ENCODE results near the gene ASCC3. TPM values are rescaled to one million over a fixed set of nuclear protein-coding genes. Genes with fewer than 3 reads are reported as not detected.

The ASCC3 gene
- total and polyA plus RNA-seq, 4 donors, result 12.8 to 32.7 (median 16.4) TPM

DNA sequence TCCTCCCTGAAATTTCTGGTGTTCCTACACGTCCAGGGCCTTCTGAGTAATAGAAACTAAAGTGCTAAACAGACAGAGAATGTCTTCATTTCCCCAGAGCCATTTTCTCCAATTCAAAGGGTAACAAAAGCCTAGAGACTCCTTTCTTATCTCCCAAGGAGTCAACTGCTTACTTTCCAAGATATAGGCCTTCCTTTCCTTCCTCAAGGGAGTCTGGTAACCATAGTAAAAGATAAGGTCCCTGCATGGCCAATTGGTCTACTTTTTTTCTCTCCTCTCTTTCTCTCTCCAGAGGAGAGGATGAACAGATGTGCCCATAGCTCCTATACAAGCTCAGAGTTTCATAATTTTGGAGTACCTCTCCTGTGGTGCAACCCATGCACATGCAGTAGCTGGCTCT is 185.7 kb downstream of the ASCC3 start:
- Histone ChIP-seq H3K9me3 (ENCODE audit: control insufficient read depth in 4 of 4, low read length in 3 of 4) (no peaks in the 10 kb centered on the region), H3K9ac (ENCODE audit: low read depth in 1 of 2, low read length in 2 of 2) (no peak overlapping the region), H3K4me1 (ENCODE audit: control insufficient read depth in 4 of 4, insufficient read depth in 4 of 4, low read length in 3 of 4) (no peaks in the 10 kb centered on the region), H3K36me3 (ENCODE audit: control insufficient read depth in 4 of 4, insufficient read depth in 3 of 4, low read depth in 1 of 4, low read length in 3 of 4) (peaks cover 0 to 2% (median 0%) of the 10 kb centered on the region in 4 donors), H3K27me3 (ENCODE audit: control insufficient read depth in 4 of 4, insufficient read depth in 4 of 4, low read length in 3 of 4) (no peaks in the 10 kb centered on the region), H3K4me3 (ENCODE audit: low read depth in 1 of 3, low read length in 3 of 3) (no peak overlapping the region), H3K27ac (ENCODE audit: low read depth in 1 of 2, low read length in 2 of 2) (no peak overlapping the region)
- TF ChIP-seq HNF4A (conservative IDR thresholded peaks at IDR 0.05) (no peak), RXRA (IDR thresholded peaks at IDR 0.05) (no peak), CTCF (IDR thresholded peaks at IDR 0.05; ENCODE audit: low read depth, low read length, missing input control) (no peak), HNF4G (IDR thresholded peaks at IDR 0.05) (no peak), MAX (IDR thresholded peaks at IDR 0.05) (no peak), SP1 (IDR thresholded peaks at IDR 0.05) (no peak), JUND (IDR thresholded peaks at IDR 0.05) (no peak), FOXA1 (IDR thresholded peaks at IDR 0.05) (no peak), NR2F2 (IDR thresholded peaks at IDR 0.05) (no peak), GABPA (IDR thresholded peaks at IDR 0.05 in 1 of 2, conservative IDR thresholded peaks at IDR 0.05 in 1 of 2) (no peak), FOXA2 (IDR thresholded peaks at IDR 0.05) (no peak), EGR1 (IDR thresholded peaks at IDR 0.05; ENCODE audit: low read depth in 2 of 2) (no peak), YY1 (IDR thresholded peaks at IDR 0.05) (no peak)
- TF ChIP-seq, protein P1, sequence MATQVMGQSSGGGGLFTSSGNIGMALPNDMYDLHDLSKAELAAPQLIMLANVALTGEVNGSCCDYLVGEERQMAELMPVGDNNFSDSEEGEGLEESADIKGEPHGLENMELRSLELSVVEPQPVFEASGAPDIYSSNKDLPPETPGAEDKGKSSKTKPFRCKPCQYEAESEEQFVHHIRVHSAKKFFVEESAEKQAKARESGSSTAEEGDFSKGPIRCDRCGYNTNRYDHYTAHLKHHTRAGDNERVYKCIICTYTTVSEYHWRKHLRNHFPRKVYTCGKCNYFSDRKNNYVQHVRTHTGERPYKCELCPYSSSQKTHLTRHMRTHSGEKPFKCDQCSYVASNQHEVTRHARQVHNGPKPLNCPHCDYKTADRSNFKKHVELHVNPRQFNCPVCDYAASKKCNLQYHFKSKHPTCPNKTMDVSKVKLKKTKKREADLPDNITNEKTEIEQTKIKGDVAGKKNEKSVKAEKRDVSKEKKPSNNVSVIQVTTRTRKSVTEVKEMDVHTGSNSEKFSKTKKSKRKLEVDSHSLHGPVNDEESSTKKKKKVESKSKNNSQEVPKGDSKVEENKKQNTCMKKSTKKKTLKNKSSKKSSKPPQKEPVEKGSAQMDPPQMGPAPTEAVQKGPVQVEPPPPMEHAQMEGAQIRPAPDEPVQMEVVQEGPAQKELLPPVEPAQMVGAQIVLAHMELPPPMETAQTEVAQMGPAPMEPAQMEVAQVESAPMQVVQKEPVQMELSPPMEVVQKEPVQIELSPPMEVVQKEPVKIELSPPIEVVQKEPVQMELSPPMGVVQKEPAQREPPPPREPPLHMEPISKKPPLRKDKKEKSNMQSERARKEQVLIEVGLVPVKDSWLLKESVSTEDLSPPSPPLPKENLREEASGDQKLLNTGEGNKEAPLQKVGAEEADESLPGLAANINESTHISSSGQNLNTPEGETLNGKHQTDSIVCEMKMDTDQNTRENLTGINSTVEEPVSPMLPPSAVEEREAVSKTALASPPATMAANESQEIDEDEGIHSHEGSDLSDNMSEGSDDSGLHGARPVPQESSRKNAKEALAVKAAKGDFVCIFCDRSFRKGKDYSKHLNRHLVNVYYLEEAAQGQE (IDR thresholded peaks at IDR 0.05), result no peak
- TF ChIP-seq, protein P2, sequence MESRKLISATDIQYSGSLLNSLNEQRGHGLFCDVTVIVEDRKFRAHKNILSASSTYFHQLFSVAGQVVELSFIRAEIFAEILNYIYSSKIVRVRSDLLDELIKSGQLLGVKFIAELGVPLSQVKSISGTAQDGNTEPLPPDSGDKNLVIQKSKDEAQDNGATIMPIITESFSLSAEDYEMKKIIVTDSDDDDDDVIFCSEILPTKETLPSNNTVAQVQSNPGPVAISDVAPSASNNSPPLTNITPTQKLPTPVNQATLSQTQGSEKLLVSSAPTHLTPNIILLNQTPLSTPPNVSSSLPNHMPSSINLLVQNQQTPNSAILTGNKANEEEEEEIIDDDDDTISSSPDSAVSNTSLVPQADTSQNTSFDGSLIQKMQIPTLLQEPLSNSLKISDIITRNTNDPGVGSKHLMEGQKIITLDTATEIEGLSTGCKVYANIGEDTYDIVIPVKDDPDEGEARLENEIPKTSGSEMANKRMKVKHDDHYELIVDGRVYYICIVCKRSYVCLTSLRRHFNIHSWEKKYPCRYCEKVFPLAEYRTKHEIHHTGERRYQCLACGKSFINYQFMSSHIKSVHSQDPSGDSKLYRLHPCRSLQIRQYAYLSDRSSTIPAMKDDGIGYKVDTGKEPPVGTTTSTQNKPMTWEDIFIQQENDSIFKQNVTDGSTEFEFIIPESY (IDR thresholded peaks at IDR 0.05), result no peak
- DNase-seq (ENCODE audit: low spot score), result no peak
- WGBS, result 89% methylated on average over 1 of the region's 1 CpG

- Histone ChIP-seq H3K27me3 (ENCODE audit: control insufficient read depth in 4 of 4, insufficient read depth in 4 of 4, low read length in 3 of 4) (no peaks in the 10 kb centered on the region), H3K4me3 (ENCODE audit: low read depth in 1 of 3, low read length in 3 of 3) (no peak overlapping the region), H3K9me3 (ENCODE audit: control insufficient read depth in 4 of 4, low read length in 3 of 4) (no peaks in the 10 kb centered on the region), H3K27ac (ENCODE audit: low read depth in 1 of 2, low read length in 2 of 2) (no peak overlapping the region), H3K9ac (ENCODE audit: low read depth in 1 of 2, low read length in 2 of 2) (no peak overlapping the region), H3K4me1 (ENCODE audit: control insufficient read depth in 4 of 4, insufficient read depth in 4 of 4, low read length in 3 of 4) (no peaks in the 10 kb centered on the region), H3K36me3 (ENCODE audit: control insufficient read depth in 4 of 4, insufficient read depth in 3 of 4, low read depth in 1 of 4, low read length in 3 of 4) (no peaks in the 10 kb centered on the region)
- 99% methylated on average over 1 of the region's 1 CpG for WGBS
- TF ChIP-seq HNF4A (conservative IDR thresholded peaks at IDR 0.05), result no peak
- no peak for TF ChIP-seq FOXA2 (IDR thresholded peaks at IDR 0.05)
- DNase-seq (ENCODE audit: low spot score), result no peak
Observed at GRCh38 chr6:100693249-100693927, 187.7 kb downstream of the ASCC3 start.

Measured in liver (tissue), 9 donors.